ENCODE results near the gene THTPA.
A peak's percentile ranks its signal among the peaks of the same experiment; 100 is the strongest.
"Not testable (repeated sequence)": the region's sequence is repeated elsewhere in the genome, so short reads cannot be mapped to it uniquely, and the experiment has no call there.

The THTPA gene

GRCh38 chr14:23583761-23584526 lies 27.9 kb downstream of the THTPA start:
- DNase-seq (ENCODE audit: low spot score): not testable (repeated sequence)

GRCh38 chr14:23584527-23585203 lies 28.6 kb downstream of the THTPA start:
- not testable (repeated sequence) for DNase-seq (ENCODE audit: low spot score)

GRCh38 chr14:23588884-23589598 lies 33.0 kb downstream of the THTPA start:
- DNase-seq (ENCODE audit: low spot score): peak; percentile 83

- DNase-seq (ENCODE audit: low spot score): no peak
These were observed 33.5 kb downstream of the THTPA start for GRCh38 chr14:23589606-23590005.

- DNase-seq (ENCODE audit: low spot score): no peak
These were observed 34.1 kb downstream of the THTPA start for GRCh38 chr14:23590198-23590597.

- DNase-seq (ENCODE audit: low spot score): not testable (repeated sequence)
These were observed 38.1 kb downstream of the THTPA start for GRCh38 chr14:23594191-23594590.

GRCh38 chr14:23600322-23600707 lies 44.2 kb downstream of the THTPA start:
- DNase-seq (ENCODE audit: low spot score): no peak

GRCh38 chr14:23600806-23601205 lies 44.7 kb downstream of the THTPA start:
- no peak for DNase-seq (ENCODE audit: low spot score)

- no peak for DNase-seq (ENCODE audit: low spot score)
These were observed 45.4 kb downstream of the THTPA start for GRCh38 chr14:23601424-23601823.

GRCh38 chr14:23601845-23602180 lies 45.7 kb downstream of the THTPA start:
- DNase-seq (ENCODE audit: low spot score): no peak

- no peak for DNase-seq (ENCODE audit: low spot score)
These were observed 46.4 kb downstream of the THTPA start for GRCh38 chr14:23602181-23603095.

- no peak for DNase-seq (ENCODE audit: low spot score)
These were observed 47.0 kb downstream of the THTPA start for GRCh38 chr14:23603103-23603502.

GRCh38 chr14:23604148-23604547 lies 48.1 kb downstream of the THTPA start:
- no peak for DNase-seq (ENCODE audit: low spot score)

- DNase-seq (ENCODE audit: low spot score): no peak
These were observed 48.7 kb downstream of the THTPA start for GRCh38 chr14:23604675-23605170.

- no peak for DNase-seq (ENCODE audit: low spot score)
These were observed 50.0 kb downstream of the THTPA start for GRCh38 chr14:23605931-23606585.

- DNase-seq (ENCODE audit: low spot score): peak; percentile 67
These were observed 52.4 kb downstream of the THTPA start for GRCh38 chr14:23608454-23608853.

- DNase-seq (ENCODE audit: low spot score): no peak
These were observed 52.9 kb downstream of the THTPA start for GRCh38 chr14:23609001-23609400.

GRCh38 chr14:23609411-23610089 lies 53.5 kb downstream of the THTPA start:
- DNase-seq (ENCODE audit: low spot score): not testable (repeated sequence)

All from cerebellar cortex (tissue), 1 donor.